NOMO-1 treated with DMSO at 0.1 percent for 48 hours (cell line): Measurements from ENCODE around the gene OR10A4.
"Not testable (repeated sequence)": the region's sequence is repeated elsewhere in the genome, so short reads cannot be mapped to it uniquely, and the experiment has no call there.

Experiments
- DNase-seq: peaks from one replicate; lab custom pipeline; 2025; ENCODE audit not compliant: unreplicated experiment; lab: John Stamatoyannopoulos, UW

Gene OR10A4

GRCh38 chr11:6876325-6876724 lies at the start of gene OR10A4:
Gene OR10A4, plus strand, starts transcription at chr11:6876625. Its CDS starts 23 bp downstream, at chr11:6876648.
- no peak for DNase-seq

- no peak for DNase-seq
Measured at GRCh38 chr11:6828103-6828502, 48.3 kb upstream of the OR10A4 start.

- DNase-seq: no peak
Measured at GRCh38 chr11:6833356-6833755, 43.1 kb upstream of the OR10A4 start.

- no peak for DNase-seq
Measured at GRCh38 chr11:6834021-6834420, 42.4 kb upstream of the OR10A4 start.

GRCh38 chr11:6841694-6842093 lies 34.7 kb upstream of the OR10A4 start:
- DNase-seq: no peak

- no peak for DNase-seq
Measured at GRCh38 chr11:6843670-6844069, 32.8 kb upstream of the OR10A4 start.

GRCh38 chr11:6844356-6844755 lies 32.1 kb upstream of the OR10A4 start:
- DNase-seq: no peak

- DNase-seq: no peak
Measured at GRCh38 chr11:6845383-6845782, 31.0 kb upstream of the OR10A4 start, which contains the start of gene OR10A5. Gene OR10A5, plus strand, starts transcription at chr11:6845683. Its CDS starts 0 bp downstream, at chr11:6845683.

GRCh38 chr11:6850526-6850925 lies 25.9 kb upstream of the OR10A4 start:
- no peak for DNase-seq

GRCh38 chr11:6854801-6855200 lies 21.6 kb upstream of the OR10A4 start:
- not testable (repeated sequence) for DNase-seq

- no peak for DNase-seq
Measured at GRCh38 chr11:6855971-6856541, 20.4 kb upstream of the OR10A4 start.

- no peak for DNase-seq
Measured at GRCh38 chr11:6856871-6857270, 19.6 kb upstream of the OR10A4 start.

GRCh38 chr11:6862961-6863360 lies 13.5 kb upstream of the OR10A4 start, which contains the start of gene OR10A2:
Gene OR10A2, plus strand, starts transcription at chr11:6863057. Its CDS starts 6,698 bp downstream, at chr11:6869755.
- no peak for DNase-seq

GRCh38 chr11:6864438-6864837 lies 12.0 kb upstream of the OR10A4 start:
- DNase-seq: no peak

- DNase-seq: no peak
Measured at GRCh38 chr11:6871278-6871677, 5.1 kb upstream of the OR10A4 start.

- no peak for DNase-seq
Measured at GRCh38 chr11:6875761-6876160, 664 bp upstream of the OR10A4 start.

- DNase-seq: no peak
Measured at GRCh38 chr11:6876914-6877313, 489 bp downstream of the OR10A4 start.

- no peak for DNase-seq
Measured at GRCh38 chr11:6882751-6883150, 6.3 kb downstream of the OR10A4 start.

- not testable (repeated sequence) for DNase-seq
Measured at GRCh38 chr11:6887711-6888110, 11.3 kb downstream of the OR10A4 start.

GRCh38 chr11:6888830-6889229 lies 12.4 kb downstream of the OR10A4 start:
- DNase-seq: no peak

GRCh38 chr11:6889835-6890234 lies 13.4 kb downstream of the OR10A4 start:
- no peak for DNase-seq

GRCh38 chr11:6892400-6892799 lies 16.0 kb downstream of the OR10A4 start, which contains the start of gene OR2D2:
Gene OR2D2, minus strand, starts transcription at chr11:6892500. Its CDS starts 0 bp downstream, at chr11:6892500.
- no peak for DNase-seq

GRCh38 chr11:6894097-6894496 lies 17.7 kb downstream of the OR10A4 start:
- no peak for DNase-seq
